ENCODE results near the gene FOXN3. TPM values are rescaled to one million over a fixed set of nuclear protein-coding genes. Genes with fewer than 3 reads are reported as not detected.

The FOXN3 gene
- total and polyA plus RNA-seq, 8 donors = 8.8 to 58.0 (median 31.7) TPM

GRCh38 chr14:89364316-89364715 lies 52.7 kb downstream of the FOXN3 start:
- H3K4me3 ChIP-seq = no peak overlapping the region
- no peak for TF ChIP-seq CTCF (IDR thresholded peaks at IDR 0.05)
- no peaks in the 10 kb centered on the region for H3K36me3 ChIP-seq
- H3K27ac ChIP-seq = no peak overlapping the region
- WGBS, 2 donors = 54% methylated on average over 3 of the region's 3 CpGs
- FAIRE-seq (no peak), ATAC-seq (no peak), DNase-seq (no peak)
- no peaks in the 10 kb centered on the region for H3K27me3 ChIP-seq
- intact Hi-C loops (cut with DNase I) = no loop called here
- H3K4me1 ChIP-seq = peaks cover 21 to 32% (median 27%) of the 10 kb centered on the region in 3 donors
- no peaks in the 10 kb centered on the region for H3K9me3 ChIP-seq

GRCh38 chr14:89360277-89360676 lies 56.8 kb downstream of the FOXN3 start:
- H3K27ac ChIP-seq = no peak overlapping the region
- WGBS, 2 donors = 91 to 97% methylated on average over 3 of the region's 3 CpGs
- no peak for DNase-seq

GRCh38 chr14:89359477-89360222 lies 57.4 kb downstream of the FOXN3 start:
- H3K27ac ChIP-seq = no peak overlapping the region
- no peak for TF ChIP-seq CTCF (IDR thresholded peaks at IDR 0.05)
- no peak overlapping the region for H3K4me3 ChIP-seq
- H3K9me3 ChIP-seq = no peaks in the 10 kb centered on the region
- FAIRE-seq = no peak
- H3K36me3 ChIP-seq = no peaks in the 10 kb centered on the region
- peak in 3 of 4 donors; percentile 37 to 48 (median 46) for ATAC-seq
- no peaks in the 10 kb centered on the region for H3K27me3 ChIP-seq
- H3K4me1 ChIP-seq = peaks cover 3 to 12% (median 5%) of the 10 kb centered on the region in 3 donors
- 59 to 62% methylated on average over 13 of the region's 13 CpGs for WGBS, 2 donors
- no peak for DNase-seq
- intact Hi-C loops (cut with DNase I) = no loop called here

More at GRCh38 chr14:89360277-89360676, 56.8 kb downstream of the FOXN3 start:
- H3K36me3 ChIP-seq = no peaks in the 10 kb centered on the region
- intact Hi-C loops (cut with DNase I) = no loop called here
- H3K4me1 ChIP-seq = peaks cover 3 to 17% (median 8%) of the 10 kb centered on the region in 3 donors
- ATAC-seq (no peak), FAIRE-seq (no peak)
- no peak for TF ChIP-seq CTCF (IDR thresholded peaks at IDR 0.05)
- H3K9me3 ChIP-seq = no peaks in the 10 kb centered on the region
- H3K4me3 ChIP-seq = no peak overlapping the region
- H3K27me3 ChIP-seq = no peaks in the 10 kb centered on the region

- FAIRE-seq = no peak
- Histone ChIP-seq H3K27me3 (no peaks in the 10 kb centered on the region), H3K9me3 (no peaks in the 10 kb centered on the region), H3K36me3 (no peaks in the 10 kb centered on the region), H3K4me1 (peaks cover 2 to 10% (median 4%) of the 10 kb centered on the region in 3 donors), H3K4me3 (no peak overlapping the region), H3K27ac (no peak overlapping the region)
- 84 to 88% methylated on average over 8 of the region's 8 CpGs for WGBS, 2 donors
- DNase-seq = no peak
- no peak for TF ChIP-seq CTCF (IDR thresholded peaks at IDR 0.05)
- intact Hi-C loops (cut with DNase I) = no loop called here
- no peak for ATAC-seq
Measured at GRCh38 chr14:89357655-89358297, 59.3 kb downstream of the FOXN3 start.

GRCh38 chr14:89356927-89357326 lies 60.1 kb downstream of the FOXN3 start:
- no peaks in the 10 kb centered on the region for H3K27me3 ChIP-seq
- no peaks in the 10 kb centered on the region for H3K9me3 ChIP-seq
- WGBS, 2 donors = 49 to 53% methylated on average over 5 of the region's 5 CpGs
- no peak for TF ChIP-seq CTCF (IDR thresholded peaks at IDR 0.05)
- peaks cover 11 to 18% (median 12%) of the 10 kb centered on the region in 3 donors for H3K4me1 ChIP-seq
- no peaks in the 10 kb centered on the region for H3K36me3 ChIP-seq
- DNase-seq (no peak), ATAC-seq (peak in 2 of 4 donors; percentile 23 to 35), FAIRE-seq (no peak)
- intact Hi-C loops (cut with DNase I) = no loop called here
- H3K4me3 ChIP-seq = no peak overlapping the region
- no peak overlapping the region for H3K27ac ChIP-seq

Data from pancreas (tissue), 10 donors.